Measurements from ENCODE around the gene ZNF398. TPM values are rescaled to one million over a fixed set of nuclear protein-coding genes. Genes with fewer than 3 reads are reported as not detected.

Gene ZNF398
- total RNA-seq, 4 donors from 2014 or later: 20.1 to 29.1 (median 26.2) TPM

GRCh38 chr7:149195180-149196150, 48.2 kb downstream of the ZNF398 start, which contains the start of gene ZNF282:
Gene ZNF282, plus strand, starts transcription at chr7:149195546. Its CDS starts 44 bp downstream, at chr7:149195590.
- Histone ChIP-seq H3K4me1 (peaks cover 0 to 28% (median 17%) of the 10 kb centered on the region in 4 donors), H3K27me3 (no peaks in the 10 kb centered on the region), H3K27ac (peak within 1 kb of the TSS; percentile 76 to 93 (median 88)), H3K36me3 (peaks cover 2 to 26% (median 14%) of the 10 kb centered on the region in 3 donors), H3K4me3 (peak within 1 kb of the TSS; percentile 79 to 89 (median 85)), H3K9me3 (no peaks in the 10 kb centered on the region)
- WGBS, 2 donors: 1% methylated on average over 57 to 90 of the region's 97 CpGs
- TF ChIP-seq CTCF (IDR thresholded peaks at IDR 0.05) (peak; percentile 60 to 80 (median 72)), EP300 (IDR thresholded peaks at IDR 0.05) (peak; percentile 18 to 70), POLR2A (IDR thresholded peaks at IDR 0.05) (peak in 1 of 2 donors; percentile 35)
- DNase-seq (ENCODE audit: low spot score in 2 of 2): peak; percentile 69 to 76

- Histone ChIP-seq H3K36me3 (peaks cover 2 to 34% (median 19%) of the 10 kb centered on the region in 3 donors), H3K27ac (peak overlapping the region; percentile 51 to 93 (median 85)), H3K4me1 (peaks cover 0 to 28% (median 17%) of the 10 kb centered on the region in 4 donors), H3K4me3 (peak overlapping the region; percentile 74 to 89 (median 85)), H3K27me3 (no peaks in the 10 kb centered on the region), H3K9me3 (no peaks in the 10 kb centered on the region)
- no peak for DNase-seq (ENCODE audit: low spot score in 2 of 2)
- TF ChIP-seq EP300 (IDR thresholded peaks at IDR 0.05) (no peak), CTCF (IDR thresholded peaks at IDR 0.05) (no peak), POLR2A (IDR thresholded peaks at IDR 0.05) (no peak)
- 2 to 5% methylated on average over 17 of the region's 17 CpGs for WGBS, 2 donors
Observed at GRCh38 chr7:149196151-149196704, 49.0 kb downstream of the ZNF398 start.

- 0 to 21% methylated on average over 4 to 7 of the region's 7 CpGs for WGBS, 2 donors
- TF ChIP-seq POLR2A (IDR thresholded peaks at IDR 0.05) (no peak), EP300 (IDR thresholded peaks at IDR 0.05) (no peak), CTCF (IDR thresholded peaks at IDR 0.05) (no peak)
Observed at GRCh38 chr7:149196705-149197171, 49.5 kb downstream of the ZNF398 start.

GRCh38 chr7:149197675-149198074, 50.4 kb downstream of the ZNF398 start:
- 64 to 77% methylated on average over 4 of the region's 4 CpGs for WGBS, 2 donors
- Histone ChIP-seq H3K27me3 (no peaks in the 10 kb centered on the region), H3K4me1 (peaks cover 0 to 28% (median 15%) of the 10 kb centered on the region in 4 donors), H3K4me3 (no peak overlapping the region), H3K27ac (no peak overlapping the region), H3K9me3 (no peaks in the 10 kb centered on the region), H3K36me3 (peaks cover 2 to 49% (median 23%) of the 10 kb centered on the region in 3 donors)
- DNase-seq (ENCODE audit: low spot score in 2 of 2): no peak
- TF ChIP-seq EP300 (IDR thresholded peaks at IDR 0.05) (no peak), CTCF (IDR thresholded peaks at IDR 0.05) (no peak), POLR2A (IDR thresholded peaks at IDR 0.05) (no peak)

More at GRCh38 chr7:149196705-149197171, 49.5 kb downstream of the ZNF398 start:
- Histone ChIP-seq H3K27me3 (no peaks in the 10 kb centered on the region), H3K4me1 (peaks cover 0 to 28% (median 15%) of the 10 kb centered on the region in 4 donors), H3K9me3 (no peaks in the 10 kb centered on the region), H3K36me3 (peaks cover 2 to 39% (median 21%) of the 10 kb centered on the region in 3 donors), H3K27ac (peak overlapping the region in 3 of 4 donors; percentile 30 to 93 (median 87)), H3K4me3 (peak overlapping the region; percentile 74 to 89 (median 85))
- DNase-seq (ENCODE audit: low spot score in 2 of 2): no peak
